HCT116 (cell line): ENCODE measurements around the gene NOL9.

Experiments
- CTCF ChIP-seq, 3 experiments: fragments of 200-600 bp in 1 of 3; sonication (generic) in 1 of 3; IDR thresholded peaks in 2 of 3; conservative IDR thresholded peaks in 1 of 3; 2 replicates each; pipeline ENCODE4 v1.5.1; 2012 to 2017; ENCODE audit warnings: low read depth in 2 of 3, low read length in 2 of 3, antibody characterized with exemption in 1 of 3, borderline replicate concordance in 1 of 3, control low read depth in 1 of 3, mild to moderate bottlenecking in 1 of 3, mixed read lengths in 1 of 3, mixed run types in 1 of 3, moderate library complexity in 1 of 3; ENCODE audit not compliant: insufficient read depth in 1 of 3
- FOSL1 ChIP-seq: IDR thresholded peaks from 2 replicates; pipeline ENCODE4 v1.6.1; 2012; ENCODE audit warnings: low read depth
- MAX ChIP-seq: IDR thresholded peaks from 2 replicates; pipeline ENCODE4 v1.6.1; 2012

- TF ChIP-seq MAX (no peak), FOSL1 (no peak), CTCF (IDR thresholded peaks at IDR 0.05 in 2 of 3, conservative IDR thresholded peaks at IDR 0.05 in 1 of 3; ENCODE audit: borderline replicate concordance in 1 of 3, insufficient read depth in 1 of 3, low read depth in 2 of 3, low read length in 2 of 3) (no peak)
Measured at GRCh38 chr1:6603238-6603914, 49.1 kb upstream of the NOL9 start.
